Activated CD8-positive, alpha-beta memory T cell treated with anti-CD3 and anti-CD28 coated beads for 4 hours (primary cell): ENCODE results near the gene USB1.

Experiments used
- DNase-seq, 2 donors: peaks; one replicate each; pipeline ENCODE4 v3.0.0-alpha.2; 2020; ENCODE audit warnings: low read depth in 2 of 2

USB1 gene

GRCh38 chr16:58048494-58049231 is 47.5 kb downstream of the USB1 start:
- DNase-seq: no peak

GRCh38 chr16:58049232-58050185 is 48.3 kb downstream of the USB1 start:
- no peak for DNase-seq

- DNase-seq: no peak
These were observed 50.1 kb downstream of the USB1 start for GRCh38 chr16:58051296-58051695.

- DNase-seq: no peak
These were observed 50.8 kb downstream of the USB1 start for GRCh38 chr16:58051821-58052603.

GRCh38 chr16:58053682-58054005 is 52.4 kb downstream of the USB1 start:
- no peak for DNase-seq

- DNase-seq: no peak
These were observed 53.1 kb downstream of the USB1 start for GRCh38 chr16:58054289-58054688.

- no peak for DNase-seq
These were observed 55.4 kb downstream of the USB1 start for GRCh38 chr16:58056580-58056979.

GRCh38 chr16:58057121-58057520 is 55.9 kb downstream of the USB1 start:
- DNase-seq: no peak

GRCh38 chr16:58057784-58058183 is 56.6 kb downstream of the USB1 start:
- DNase-seq: no peak

GRCh38 chr16:58062821-58063220 is 61.6 kb downstream of the USB1 start:
- DNase-seq: no peak

- DNase-seq: no peak
These were observed 62.3 kb downstream of the USB1 start for GRCh38 chr16:58063377-58064076.

GRCh38 chr16:58070585-58070984 is 69.4 kb downstream of the USB1 start:
- no peak for DNase-seq
